Astrocyte (in vitro differentiated cells and primary cell): ENCODE results near the gene MFSD11. TPM values are rescaled to one million over a fixed set of nuclear protein-coding genes. Genes with fewer than 3 reads are reported as not detected.

Source experiments
- DNase-seq: peaks from one replicate; pipeline ENCODE4 v3.0.0-alpha.2; 2010; ENCODE audit warnings: low read depth
- FAIRE-seq: peaks from 2 replicates; lab custom pipeline; 2011; peaks lifted over from hg19 to GRCh38; lab: Jason Lieb, UNC
- H2AFZ ChIP-seq: 2 replicates; pipeline ENCODE4 v1.6.0; 2012; ENCODE audit warnings: low read depth, low read length, inconsistent platforms
- H3K27ac ChIP-seq: 2 replicates; pipeline ENCODE4 v1.5.1; 2011; ENCODE audit warnings: low read depth, low read length, inconsistent platforms
- H3K27me3 ChIP-seq: 2 replicates; pipeline ENCODE4 v1.6.0; 2011; ENCODE audit warnings: low read length, inconsistent platforms; ENCODE audit not compliant: insufficient read depth
- H3K36me3 ChIP-seq: 2 replicates; pipeline ENCODE4 v1.5.1; 2011; ENCODE audit warnings: low read length, inconsistent platforms; ENCODE audit not compliant: insufficient read depth
- H3K4me1 ChIP-seq: 2 replicates; pipeline ENCODE4 v1.5.1; 2011; ENCODE audit warnings: low read length, inconsistent platforms; ENCODE audit not compliant: insufficient read depth
- H3K4me2 ChIP-seq: 2 replicates; pipeline ENCODE4 v1.6.0; 2012; ENCODE audit warnings: low read length, inconsistent platforms
- H3K4me3 ChIP-seq: 2 replicates; pipeline ENCODE4 v1.5.1; 2011; ENCODE audit warnings: low read depth, mild to moderate bottlenecking, low read length, inconsistent platforms; ENCODE audit not compliant: insufficient read depth
- H3K79me2 ChIP-seq: 2 replicates; pipeline ENCODE4 v1.6.0; 2012; ENCODE audit warnings: mild to moderate bottlenecking, low read length, inconsistent platforms; ENCODE audit not compliant: insufficient read depth
- H3K9ac ChIP-seq: 2 replicates; pipeline ENCODE4 v1.6.0; 2012; ENCODE audit warnings: mild to moderate bottlenecking, low read length, inconsistent platforms
- H3K9me3 ChIP-seq: 2 replicates; pipeline ENCODE4 v1.5.1; 2012; ENCODE audit warnings: low read depth, mild to moderate bottlenecking, low read length, inconsistent platforms; ENCODE audit not compliant: insufficient read depth
- H4K20me1 ChIP-seq: 2 replicates; pipeline ENCODE4 v1.6.0; 2012; ENCODE audit warnings: low read length, inconsistent platforms; ENCODE audit not compliant: insufficient read depth
- H3K27ac Mint-ChIP-seq: one replicate; pipeline ENCODE4 v1.8.0; 2021; ENCODE audit warnings: mild to moderate bottlenecking, mixed read lengths; ENCODE audit not compliant: unreplicated experiment
- H3K27me3 Mint-ChIP-seq: one replicate; pipeline ENCODE4 v1.8.0; 2021; ENCODE audit warnings: low read depth, mixed read lengths; ENCODE audit not compliant: unreplicated experiment
- H3K36me3 Mint-ChIP-seq: one replicate; pipeline ENCODE4 v1.8.0; 2021; ENCODE audit warnings: low read depth, mixed read lengths; ENCODE audit not compliant: unreplicated experiment
- H3K4me1 Mint-ChIP-seq: one replicate; pipeline ENCODE4 v1.8.0; 2021; ENCODE audit warnings: low read depth, mixed read lengths; ENCODE audit not compliant: unreplicated experiment
- H3K4me3 Mint-ChIP-seq: one replicate; pipeline ENCODE4 v1.8.0; 2021; ENCODE audit warnings: mild to moderate bottlenecking, moderate library complexity, mixed read lengths; ENCODE audit not compliant: unreplicated experiment
- H3K9me3 Mint-ChIP-seq: one replicate; pipeline ENCODE4 v1.8.0; 2021; ENCODE audit warnings: mild to moderate bottlenecking, mixed read lengths; ENCODE audit not compliant: unreplicated experiment
- CTCF ChIP-seq: IDR thresholded peaks from 2 replicates; pipeline ENCODE4 v1.5.1; 2011; ENCODE audit warnings: low read depth, mild to moderate bottlenecking, inconsistent platforms, low read length, moderate library complexity; ENCODE audit not compliant: insufficient read depth
- EZH2 ChIP-seq: IDR thresholded peaks from 2 replicates; pipeline ENCODE4 v1.6.1; 2012; ENCODE audit warnings: mild to moderate bottlenecking, low read length, inconsistent platforms; ENCODE audit not compliant: insufficient read depth
- total RNA-seq: library from RNA; stranded (reverse); gene quantifications from 2 replicates; pipeline ENCODE4 v1.2.1, GENCODE V29; 2021

Gene MFSD11
- total RNA-seq, 1 donor from 2014 or later: 20.9 TPM

- peaks cover 2% of the 10 kb centered on the region for H3K9me3 Mint-ChIP-seq
- Histone ChIP-seq H3K27me3 (no peaks in the 10 kb centered on the region), H3K4me3 (no peak overlapping the region), H3K36me3 (peaks cover 19% of the 10 kb centered on the region), H3K27ac (no peak overlapping the region), H3K79me2 (no peaks in the 10 kb centered on the region), H3K9me3 (no peaks in the 10 kb centered on the region), H2AFZ (no peak overlapping the region), H4K20me1 (no peaks in the 10 kb centered on the region), H3K4me1 (peaks cover 7% of the 10 kb centered on the region), H3K9ac (no peak overlapping the region), H3K4me2 (no peak overlapping the region)
- no peaks in the 10 kb centered on the region for H3K27me3 Mint-ChIP-seq
- no peak for DNase-seq
- peaks cover 6% of the 10 kb centered on the region for H3K36me3 Mint-ChIP-seq
- no peak for FAIRE-seq
- no peak overlapping the region for H3K27ac Mint-ChIP-seq
- H3K4me3 Mint-ChIP-seq: no peak overlapping the region
- H3K4me1 Mint-ChIP-seq: peaks cover 10% of the 10 kb centered on the region
- TF ChIP-seq EZH2 (no peak), CTCF (no peak)
Observed at GRCh38 chr17:76775021-76775600, 37.2 kb downstream of the MFSD11 start.

- no peak overlapping the region for H3K4me2 ChIP-seq
- no peak for TF ChIP-seq EZH2
- TF ChIP-seq CTCF: no peak
- H3K4me1 ChIP-seq: no peaks in the 10 kb centered on the region
- FAIRE-seq: no peak
- no peaks in the 10 kb centered on the region for H3K27me3 ChIP-seq
- peaks cover 10% of the 10 kb centered on the region for H3K36me3 ChIP-seq
- H3K27me3 Mint-ChIP-seq: no peaks in the 10 kb centered on the region
- no peak overlapping the region for H3K4me3 ChIP-seq
- no peak overlapping the region for H3K27ac ChIP-seq
- no peaks in the 10 kb centered on the region for H3K4me1 Mint-ChIP-seq
- H3K79me2 ChIP-seq: no peaks in the 10 kb centered on the region
- H3K27ac Mint-ChIP-seq: no peak overlapping the region
- no peaks in the 10 kb centered on the region for H3K9me3 Mint-ChIP-seq
- no peaks in the 10 kb centered on the region for H4K20me1 ChIP-seq
- H3K4me3 Mint-ChIP-seq: no peak overlapping the region
- peaks cover 1% of the 10 kb centered on the region for H3K36me3 Mint-ChIP-seq
- no peak for DNase-seq
- no peak overlapping the region for H3K9ac ChIP-seq
- no peaks in the 10 kb centered on the region for H3K9me3 ChIP-seq
- H2AFZ ChIP-seq: no peak overlapping the region
Observed at GRCh38 chr17:76781056-76781982, 43.4 kb downstream of the MFSD11 start.

- Histone ChIP-seq H3K36me3 (peaks cover 8% of the 10 kb centered on the region), H2AFZ (no peak overlapping the region), H3K27me3 (no peaks in the 10 kb centered on the region), H3K27ac (no peak overlapping the region), H3K4me1 (no peaks in the 10 kb centered on the region), H3K4me2 (no peak overlapping the region), H3K9me3 (no peaks in the 10 kb centered on the region), H3K9ac (no peak overlapping the region), H3K79me2 (no peaks in the 10 kb centered on the region), H3K4me3 (no peak overlapping the region), H4K20me1 (no peaks in the 10 kb centered on the region)
- TF ChIP-seq CTCF (no peak), EZH2 (no peak)
- peaks cover 5% of the 10 kb centered on the region for H3K4me1 Mint-ChIP-seq
- peaks cover 1% of the 10 kb centered on the region for H3K36me3 Mint-ChIP-seq
- no peak for FAIRE-seq
- no peak overlapping the region for H3K27ac Mint-ChIP-seq
- no peaks in the 10 kb centered on the region for H3K27me3 Mint-ChIP-seq
- H3K4me3 Mint-ChIP-seq: no peak overlapping the region
- H3K9me3 Mint-ChIP-seq: no peaks in the 10 kb centered on the region
- DNase-seq: no peak
Observed at GRCh38 chr17:76783146-76783545, 45.2 kb downstream of the MFSD11 start.
